HCT116 (cell line): ENCODE results near the gene MANSC1. TPM values are rescaled to one million over a fixed set of nuclear protein-coding genes. Genes with fewer than 3 reads are reported as not detected.

Experiments used
- ATAC-seq: fragments of 200-7000 bp; cut with Tn5 transposase; 2 replicates; pipeline ENCODE4 v1.9.1; 2020; ENCODE audit warnings: mild to moderate bottlenecking, moderate library complexity
- Bru-seq: library from RNA; stranded (reverse); fragments of 400-500 nt; gene quantifications from one replicate; lab custom pipeline; 2021; lab: Mats Ljungman, UMichigan
- BruChase-seq, 2 experiments: library from RNA; stranded (reverse); fragments of 400-500 nt; gene quantifications; one replicate each; lab custom pipeline; 2021; lab: Mats Ljungman, UMichigan
- BruUV-seq: library from RNA; stranded (reverse); fragments of 400-500 nt; replicated peaks from 2 replicates; lab custom pipeline; 2021; lab: Mats Ljungman, UMichigan
- CTCF ChIA-PET: fragments of 300-600 bp; sonication (Branson Sonifier 250); formaldehyde crosslinking; loops from one replicate; lab custom pipeline; 2021; ENCODE audit warnings: antibody characterized with exemption; lab: Charles Lee
- POLR2A ChIA-PET: fragments of 300-600, 350-600 bp; sonication (Branson Sonifier 250); formaldehyde crosslinking; loops from one replicate; lab custom pipeline; 2021; ENCODE audit warnings: antibody characterized with exemption; lab: Charles Lee
- RAD21 ChIA-PET, 2 experiments: fragments of 300-600 bp; sonication (Branson Sonifier 250); formaldehyde crosslinking; loops; one replicate each; lab custom pipeline; 2023; ENCODE audit warnings: low total read pairs in 2 of 2; ENCODE audit not compliant: uncharacterized antibody in 2 of 2, unreplicated experiment in 2 of 2, low non-redundant PET in 1 of 2; lab: Charles Lee
- DNase-seq: peaks from one replicate; pipeline ENCODE4 v3.0.0-alpha.2; 2010; ENCODE audit warnings: low read depth, low spot score
- H2AFZ ChIP-seq: fragments of 200-600 bp; shearing (Covaris generic), sonication (generic); 2 replicates; pipeline ENCODE4 v1.6.1; 2017; ENCODE audit warnings: low read depth, mixed run types, mixed read lengths, antibody characterized with exemption, low read length; ENCODE audit not compliant: poor library complexity, severe bottlenecking
- H3K27ac ChIP-seq: 2 replicates; pipeline ENCODE4 v1.5.1; 2012; ENCODE audit warnings: low read depth, low read length
- H3K27me3 ChIP-seq: fragments of 200-600 bp; sonication (generic); 2 replicates; pipeline ENCODE4 v1.6.1; 2016; ENCODE audit warnings: mixed run types, low read length, mixed read lengths; ENCODE audit not compliant: insufficient read depth
- H3K36me3 ChIP-seq, 2 experiments: fragments of 200-500 bp in 1 of 2; fragments of 200-600 bp in 1 of 2; sonication (Bioruptor generic) in 1 of 2; sonication (generic) in 1 of 2; 2 replicates each; pipeline versions ENCODE4 v1.5.1 to v1.6.1; 2014 to 2016; ENCODE audit warnings: low read length in 2 of 2, inconsistent platforms in 1 of 2, mixed read lengths in 1 of 2, mixed run types in 1 of 2; ENCODE audit not compliant: insufficient read depth in 2 of 2, control insufficient read depth in 1 of 2
- H3K4me1 ChIP-seq, 2 experiments: fragments of 200-600 bp in 1 of 2; sonication (generic) in 1 of 2; 2 replicates each; pipeline versions ENCODE4 v1.5.1 to v1.6.1; 2012 to 2017; ENCODE audit warnings: low read length in 2 of 2, inconsistent platforms in 1 of 2, mild to moderate bottlenecking in 1 of 2, mixed read lengths in 1 of 2, mixed run types in 1 of 2, moderate library complexity in 1 of 2; ENCODE audit not compliant: insufficient read depth in 2 of 2, control insufficient read depth in 1 of 2
- H3K4me2 ChIP-seq: fragments of 200-600 bp; sonication (generic); 2 replicates; pipeline ENCODE4 v1.6.1; 2017; ENCODE audit warnings: mixed run types, low read length, mixed read lengths
- H3K4me3 ChIP-seq, 2 experiments: fragments of 200-600 bp in 1 of 2; sonication (generic) in 1 of 2; replicated peaks in 1 of 2; 2 replicates each; pipeline ENCODE4 v1.5.1; 2011 to 2016; ENCODE audit warnings: low read length in 2 of 2, control low read depth in 1 of 2, low read depth in 1 of 2, mild to moderate bottlenecking in 1 of 2, mixed read lengths in 1 of 2, mixed run types in 1 of 2
- H3K79me2 ChIP-seq: fragments of 200-600 bp; sonication (generic); 2 replicates; pipeline ENCODE4 v1.6.1; 2017; ENCODE audit warnings: mild to moderate bottlenecking, mixed run types, low read length, moderate library complexity, mixed read lengths; ENCODE audit not compliant: insufficient read depth
- H3K9ac ChIP-seq: fragments of 200-600 bp; sonication (generic); 2 replicates; pipeline ENCODE4 v1.6.1; 2016; ENCODE audit warnings: low read length, mixed read lengths
- H3K9me2 ChIP-seq: fragments of 200-600 bp; sonication (generic), shearing (Covaris generic); 2 replicates; pipeline ENCODE4 v1.6.1; 2017; ENCODE audit warnings: mixed run types, mild to moderate bottlenecking, moderate library complexity; ENCODE audit not compliant: insufficient read depth
- H3K9me3 ChIP-seq, 2 experiments: fragments of 200-500 bp in 1 of 2; fragments of 200-600 bp in 1 of 2; sonication (Bioruptor generic) in 1 of 2; sonication (generic) in 1 of 2; 2 replicates each; pipeline ENCODE4 v1.6.1; 2014 to 2017; ENCODE audit warnings: low read length in 2 of 2, mixed read lengths in 2 of 2, inconsistent platforms in 1 of 2, low read depth in 1 of 2, mild to moderate bottlenecking in 1 of 2, mixed run types in 1 of 2, moderate library complexity in 1 of 2; ENCODE audit not compliant: control insufficient read depth in 1 of 2, insufficient read depth in 1 of 2
- H4K20me1 ChIP-seq: fragments of 200-600 bp; sonication (generic), shearing (Covaris generic); 2 replicates; pipeline ENCODE4 v1.6.1; 2017; ENCODE audit warnings: mixed run types, mild to moderate bottlenecking, moderate library complexity; ENCODE audit not compliant: insufficient read depth
- ATF3 ChIP-seq: IDR thresholded peaks from 2 replicates; pipeline ENCODE4 v1.6.1; 2012
- CBX3 ChIP-seq: IDR thresholded peaks from 2 replicates; pipeline ENCODE4 v1.6.1; 2012; ENCODE audit warnings: low read depth
- EGR1 ChIP-seq: IDR thresholded peaks from 2 replicates; pipeline ENCODE4 v1.6.1; 2012; ENCODE audit warnings: low read depth
- ELF1 ChIP-seq: IDR thresholded peaks from 2 replicates; pipeline ENCODE4 v1.6.1; 2012; ENCODE audit warnings: low read depth, borderline replicate concordance
- EZH2 ChIP-seq: fragments of 200-600 bp; sonication (generic); IDR thresholded peaks from 2 replicates; pipeline ENCODE4 v1.6.1; 2017; ENCODE audit warnings: antibody characterized with exemption, mixed run types
- FOSL1 ChIP-seq: IDR thresholded peaks from 2 replicates; pipeline ENCODE4 v1.6.1; 2012; ENCODE audit warnings: low read depth
- JUND ChIP-seq: IDR thresholded peaks from 2 replicates; pipeline ENCODE4 v1.6.1; 2012
- MAX ChIP-seq: IDR thresholded peaks from 2 replicates; pipeline ENCODE4 v1.6.1; 2012
- POLR2A ChIP-seq: IDR thresholded peaks from 2 replicates; pipeline ENCODE4 v1.7.0; 2011; ENCODE audit warnings: borderline replicate concordance; ENCODE audit not compliant: insufficient read depth, insufficient read length; ENCODE audit errors: extremely low read depth
- POLR2AphosphoS5 ChIP-seq: IDR thresholded peaks from 2 replicates; pipeline ENCODE4 v1.6.1; 2011; ENCODE audit warnings: mild to moderate bottlenecking, low read depth, low read length, moderate library complexity
- RAD21 ChIP-seq: IDR thresholded peaks from 2 replicates; pipeline ENCODE4 v1.6.1; 2012; ENCODE audit warnings: low read depth, mild to moderate bottlenecking
- SIN3A ChIP-seq: IDR thresholded peaks from 2 replicates; pipeline ENCODE4 v1.6.1; 2012; ENCODE audit warnings: low read depth
- SRF ChIP-seq: IDR thresholded peaks from 2 replicates; pipeline ENCODE4 v1.6.1; 2012; ENCODE audit warnings: low read depth
- TCF7L2 ChIP-seq: IDR thresholded peaks from 2 replicates; pipeline ENCODE4 v1.7.0; 2011; ENCODE audit warnings: borderline replicate concordance, inconsistent platforms; ENCODE audit not compliant: insufficient read depth, insufficient read length; ENCODE audit errors: extremely low read depth
- YY1 ChIP-seq: IDR thresholded peaks from 2 replicates; pipeline ENCODE4 v1.6.1; 2011; ENCODE audit warnings: low read length, low read depth, moderate library complexity, mild to moderate bottlenecking; ENCODE audit not compliant: insufficient replicate concordance; ENCODE audit errors: extremely low read depth
- ZFX ChIP-seq: fragments of 450-650 bp; IDR thresholded peaks from 2 replicates; pipeline ENCODE4 v1.6.1; 2017
- ZNF274 ChIP-seq: fragments of 200-500 bp; sonication (Bioruptor generic); IDR thresholded peaks from 2 replicates; pipeline ENCODE4 v1.6.1; 2014; ENCODE audit warnings: mild to moderate bottlenecking, low read depth, low read length, inconsistent platforms
- intact Hi-C: fragments of 100-400 bp; cut with micrococcal nuclease; formaldehyde crosslinking; loops from 2 replicates; pipeline ENCODE4 v1.10.0; 2022
- long read RNA-seq: library from polyadenylated mRNA; unstranded; transcript quantifications from one replicate; pipeline ENCODE4 v2.0.0, GENCODE V29; 2021; ENCODE audit not compliant: unreplicated experiment
- polyA plus RNA-seq: library from polyadenylated mRNA; unstranded; fragments of >200 nt; gene quantifications from 2 replicates; pipeline ENCODE4 v1.2.1, GENCODE V29; 2012; ENCODE audit warnings: missing spikeins
- total RNA-seq: library from RNA; stranded (reverse); gene quantifications from one replicate; pipeline ENCODE4 v1.2.1, GENCODE V29; 2021; ENCODE audit not compliant: unreplicated experiment
- TF ChIP-seq, protein P1 (sequence below): IDR thresholded peaks from 2 replicates; pipeline ENCODE4 v1.6.1; 2011; ENCODE audit warnings: mild to moderate bottlenecking, low read length, moderate library complexity; ENCODE audit not compliant: insufficient replicate concordance; ENCODE audit errors: extremely low read depth
- TF ChIP-seq, protein P2 (sequence below), 3 experiments: fragments of 200-600 bp in 1 of 3; sonication (generic) in 1 of 3; IDR thresholded peaks in 2 of 3; conservative IDR thresholded peaks in 1 of 3; 2 replicates each; pipeline ENCODE4 v1.5.1; 2012 to 2017; ENCODE audit warnings: low read depth in 2 of 3, low read length in 2 of 3, antibody characterized with exemption in 1 of 3, borderline replicate concordance in 1 of 3, control low read depth in 1 of 3, mild to moderate bottlenecking in 1 of 3, mixed read lengths in 1 of 3, mixed run types in 1 of 3, moderate library complexity in 1 of 3; ENCODE audit not compliant: insufficient read depth in 1 of 3

MANSC1 gene
- 0.20 TPM for total RNA-seq
- polyA plus RNA-seq: 0.07 TPM in 1 of 2 replicates, not detected in the other
- percentile 13 among the genes with signal in this experiment for Bru-seq, nascent RNA
- BruChase-seq, experiment 1, labeled RNA remaining after a 6-hour chase: not detected
- percentile 6 among the genes with signal in this experiment for BruChase-seq, experiment 2, labeled RNA remaining after a 2-hour chase
- long read RNA-seq: 0 reads

GRCh38 chr12:12349711-12350665 is at the start of gene MANSC1:
Gene MANSC1, minus strand, starts transcription at chr12:12350242. Its CDS starts 6,928 bp downstream, at chr12:12343314.
- Histone ChIP-seq H3K9me2 (no peaks in the 10 kb centered on the region), H3K9ac (no peak within 1 kb of the TSS), H3K4me3 (no peak within 1 kb of the TSS), H3K27ac (no peak within 1 kb of the TSS), H3K9me3 (no peaks in the 10 kb centered on the region), H3K27me3 (no peaks in the 10 kb centered on the region), H3K4me2 (no peak within 1 kb of the TSS), H3K4me1 (no peaks in the 10 kb centered on the region; a peak in 1 of 4 replicates), H3K36me3 (no peaks in the 10 kb centered on the region), H4K20me1 (no peaks in the 10 kb centered on the region), H3K79me2 (no peaks in the 10 kb centered on the region), H2AFZ (no peak within 1 kb of the TSS)
- TF ChIP-seq ELF1 (no peak), JUND (no peak), YY1 (no peak), ATF3 (no peak), POLR2A (no peak), SRF (no peak), ZFX (no peak), EGR1 (no peak), MAX (no peak), POLR2AphosphoS5 (no peak), EZH2 (no peak), TCF7L2 (no peak), SIN3A (no peak), ZNF274 (no peak), CBX3 (no peak), RAD21 (no peak), FOSL1 (no peak)
- TF ChIP-seq, protein P1, sequence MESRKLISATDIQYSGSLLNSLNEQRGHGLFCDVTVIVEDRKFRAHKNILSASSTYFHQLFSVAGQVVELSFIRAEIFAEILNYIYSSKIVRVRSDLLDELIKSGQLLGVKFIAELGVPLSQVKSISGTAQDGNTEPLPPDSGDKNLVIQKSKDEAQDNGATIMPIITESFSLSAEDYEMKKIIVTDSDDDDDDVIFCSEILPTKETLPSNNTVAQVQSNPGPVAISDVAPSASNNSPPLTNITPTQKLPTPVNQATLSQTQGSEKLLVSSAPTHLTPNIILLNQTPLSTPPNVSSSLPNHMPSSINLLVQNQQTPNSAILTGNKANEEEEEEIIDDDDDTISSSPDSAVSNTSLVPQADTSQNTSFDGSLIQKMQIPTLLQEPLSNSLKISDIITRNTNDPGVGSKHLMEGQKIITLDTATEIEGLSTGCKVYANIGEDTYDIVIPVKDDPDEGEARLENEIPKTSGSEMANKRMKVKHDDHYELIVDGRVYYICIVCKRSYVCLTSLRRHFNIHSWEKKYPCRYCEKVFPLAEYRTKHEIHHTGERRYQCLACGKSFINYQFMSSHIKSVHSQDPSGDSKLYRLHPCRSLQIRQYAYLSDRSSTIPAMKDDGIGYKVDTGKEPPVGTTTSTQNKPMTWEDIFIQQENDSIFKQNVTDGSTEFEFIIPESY: no peak
- TF ChIP-seq, protein P2, sequence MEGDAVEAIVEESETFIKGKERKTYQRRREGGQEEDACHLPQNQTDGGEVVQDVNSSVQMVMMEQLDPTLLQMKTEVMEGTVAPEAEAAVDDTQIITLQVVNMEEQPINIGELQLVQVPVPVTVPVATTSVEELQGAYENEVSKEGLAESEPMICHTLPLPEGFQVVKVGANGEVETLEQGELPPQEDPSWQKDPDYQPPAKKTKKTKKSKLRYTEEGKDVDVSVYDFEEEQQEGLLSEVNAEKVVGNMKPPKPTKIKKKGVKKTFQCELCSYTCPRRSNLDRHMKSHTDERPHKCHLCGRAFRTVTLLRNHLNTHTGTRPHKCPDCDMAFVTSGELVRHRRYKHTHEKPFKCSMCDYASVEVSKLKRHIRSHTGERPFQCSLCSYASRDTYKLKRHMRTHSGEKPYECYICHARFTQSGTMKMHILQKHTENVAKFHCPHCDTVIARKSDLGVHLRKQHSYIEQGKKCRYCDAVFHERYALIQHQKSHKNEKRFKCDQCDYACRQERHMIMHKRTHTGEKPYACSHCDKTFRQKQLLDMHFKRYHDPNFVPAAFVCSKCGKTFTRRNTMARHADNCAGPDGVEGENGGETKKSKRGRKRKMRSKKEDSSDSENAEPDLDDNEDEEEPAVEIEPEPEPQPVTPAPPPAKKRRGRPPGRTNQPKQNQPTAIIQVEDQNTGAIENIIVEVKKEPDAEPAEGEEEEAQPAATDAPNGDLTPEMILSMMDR (IDR thresholded peaks at IDR 0.05 in 2 of 3, conservative IDR thresholded peaks at IDR 0.05 in 1 of 3; ENCODE audit: borderline replicate concordance in 1 of 3, insufficient read depth in 1 of 3, low read depth in 2 of 3, low read length in 2 of 3): no peak
- CTCF ChIA-PET: no interaction called here
- DNase-seq (no peak), ATAC-seq (peak; percentile 44; the same call in 1 of the 2 replicates)
- intact Hi-C loops: no loop called here
- no TSS peak for BruUV-seq
- RAD21 ChIA-PET: no interaction called here
- POLR2A ChIA-PET: no interaction called here
